ENCODE measurements around the gene ZNF653.
"Not testable (repeated sequence)": the region's sequence is repeated elsewhere in the genome, so short reads cannot be mapped to it uniquely, and the experiment has no call there.

Gene ZNF653

DNA sequence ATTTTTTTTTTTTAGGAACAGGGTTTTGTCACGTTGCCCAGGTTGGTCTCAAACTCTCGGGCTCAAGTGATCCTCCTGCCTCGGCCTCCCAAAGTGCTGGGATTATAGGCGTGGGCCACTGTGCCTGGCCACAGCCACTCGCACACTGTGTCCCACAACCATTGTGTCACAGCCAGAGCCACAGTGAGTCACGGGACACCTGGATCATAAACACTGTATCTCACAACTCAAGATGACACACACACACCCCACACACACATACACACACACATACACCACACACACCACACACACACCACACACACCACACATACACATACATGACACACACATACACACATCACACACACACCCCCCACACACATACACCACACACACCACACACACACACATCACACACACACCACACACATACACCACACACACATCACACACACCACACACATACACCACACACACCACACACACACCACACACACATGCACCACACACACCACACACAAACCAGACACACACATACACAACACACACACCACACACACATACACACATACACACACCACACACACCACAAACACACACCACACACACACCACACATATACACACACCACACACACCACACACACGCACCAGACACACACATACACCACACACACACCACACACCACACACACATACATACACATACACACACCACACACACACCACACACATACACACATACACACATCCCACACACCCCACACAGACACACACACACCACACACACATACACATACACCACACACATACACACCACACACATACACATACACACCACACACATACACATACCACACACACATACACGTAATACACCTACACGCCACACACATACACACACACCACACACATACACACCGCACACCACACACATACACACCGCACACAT, 41.0 kb downstream of the ZNF653 start:
- Histone ChIP-seq H3K27ac (ENCODE audit: insufficient read depth, low read depth, low read length, poor library complexity, severe bottlenecking) (no peak overlapping the region), H3K4me1 (ENCODE audit: control insufficient read depth, insufficient read depth, low read length) (peaks cover 3% of the 10 kb centered on the region), H3K4me3 (ENCODE audit: insufficient read depth, low read depth, low read length) (no peak overlapping the region), H3K27me3 (ENCODE audit: control insufficient read depth, insufficient read depth, low read length, poor library complexity, severe bottlenecking) (no peaks in the 10 kb centered on the region), H3K9me3 (ENCODE audit: control insufficient read depth, low read length) (no peaks in the 10 kb centered on the region), H3K36me3 (ENCODE audit: control insufficient read depth, insufficient read depth, low read length) (no peaks in the 10 kb centered on the region)
- 86% methylated on average over 11 of the region's 11 CpGs for whole genome bisulfite sequencing, 2 experiments

DNA sequence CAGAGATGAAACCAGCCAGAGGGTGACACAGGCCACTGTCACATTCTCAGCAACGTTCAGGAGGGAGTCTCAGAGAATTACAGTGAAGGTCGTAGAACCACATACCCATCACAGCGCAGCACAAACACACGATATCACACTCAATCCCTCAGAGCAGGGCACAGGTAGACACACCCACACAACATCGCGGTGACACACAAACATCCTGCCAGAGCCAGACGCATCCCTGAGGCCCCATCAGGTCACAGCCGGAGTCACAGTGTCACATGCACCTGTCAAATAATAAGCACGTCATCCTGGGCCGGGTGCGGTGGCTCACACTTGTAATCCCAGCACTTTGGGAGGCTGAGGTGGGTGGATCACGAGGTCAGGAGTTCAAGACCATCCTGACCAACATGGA, 42.2 kb downstream of the ZNF653 start:
- WGBS, 2 experiments, result 86 to 87% methylated on average over 12 of the region's 12 CpGs
- Histone ChIP-seq H3K4me3 (ENCODE audit: insufficient read depth, low read depth, low read length) (no peak overlapping the region), H3K27me3 (ENCODE audit: control insufficient read depth, insufficient read depth, low read length, poor library complexity, severe bottlenecking) (no peaks in the 10 kb centered on the region), H3K4me1 (ENCODE audit: control insufficient read depth, insufficient read depth, low read length) (peaks cover 3% of the 10 kb centered on the region), H3K36me3 (ENCODE audit: control insufficient read depth, insufficient read depth, low read length) (no peaks in the 10 kb centered on the region), H3K9me3 (ENCODE audit: control insufficient read depth, low read length) (no peaks in the 10 kb centered on the region), H3K27ac (ENCODE audit: insufficient read depth, low read depth, low read length, poor library complexity, severe bottlenecking) (no peak overlapping the region)

DNA sequence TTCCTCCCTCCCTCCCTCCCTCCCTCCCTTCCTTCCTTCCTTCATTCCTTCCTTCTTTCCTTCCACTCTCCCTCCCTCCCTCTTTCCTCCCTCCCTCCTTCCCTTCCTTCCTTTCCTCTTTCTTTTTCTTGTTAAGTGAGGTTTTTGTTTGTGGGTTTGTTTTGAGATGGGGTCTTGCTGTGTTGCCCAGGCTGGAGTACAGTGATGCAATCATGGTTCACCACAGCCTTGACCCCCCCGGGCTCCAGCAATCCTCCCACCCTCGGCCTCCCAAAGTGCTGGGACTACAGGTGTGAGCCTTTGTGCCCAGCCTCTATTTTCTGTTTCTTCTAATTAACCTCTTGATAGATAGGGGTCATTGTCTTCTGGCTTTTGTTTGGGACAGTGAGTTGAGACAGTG, 44.2 kb downstream of the ZNF653 start:
- no peak overlapping the region for H3K27ac ChIP-seq (ENCODE audit: insufficient read depth, low read depth, low read length, poor library complexity, severe bottlenecking)
- 83 to 84% methylated on average over 2 of the region's 2 CpGs for WGBS, 2 experiments
- no peaks in the 10 kb centered on the region for H3K36me3 ChIP-seq (ENCODE audit: control insufficient read depth, insufficient read depth, low read length)
- no peak overlapping the region for H3K4me3 ChIP-seq (ENCODE audit: insufficient read depth, low read depth, low read length)
- peaks cover 3% of the 10 kb centered on the region for H3K4me1 ChIP-seq (ENCODE audit: control insufficient read depth, insufficient read depth, low read length)
- H3K27me3 ChIP-seq (ENCODE audit: control insufficient read depth, insufficient read depth, low read length, poor library complexity, severe bottlenecking), result no peaks in the 10 kb centered on the region
- no peaks in the 10 kb centered on the region for H3K9me3 ChIP-seq (ENCODE audit: control insufficient read depth, low read length)

DNA sequence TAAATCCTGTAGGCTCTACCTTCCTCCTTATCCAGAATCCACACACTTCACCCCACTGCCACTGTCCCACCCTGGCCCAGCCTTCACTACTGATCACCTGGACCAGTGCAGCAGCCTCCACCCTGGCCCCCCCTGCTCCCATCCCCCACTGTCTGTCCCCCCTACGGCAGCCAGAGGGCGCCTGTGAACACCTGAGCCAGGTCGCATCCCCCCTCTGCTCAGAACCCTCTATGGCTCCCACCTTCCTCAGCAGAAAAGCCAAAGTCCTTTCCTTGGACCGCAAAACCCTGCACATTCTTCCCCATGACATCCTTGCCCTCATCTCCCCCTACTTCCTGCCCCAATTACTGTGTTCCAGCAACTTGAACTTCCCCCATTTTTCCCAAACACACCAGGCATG, 45.4 kb downstream of the ZNF653 start:
- H3K4me3 ChIP-seq (ENCODE audit: insufficient read depth, low read depth, low read length), result no peak overlapping the region
- H3K4me1 ChIP-seq (ENCODE audit: control insufficient read depth, insufficient read depth, low read length), result no peaks in the 10 kb centered on the region
- WGBS, 2 experiments, result 60 to 63% methylated on average over 4 of the region's 4 CpGs
- H3K27me3 ChIP-seq (ENCODE audit: control insufficient read depth, insufficient read depth, low read length, poor library complexity, severe bottlenecking), result no peaks in the 10 kb centered on the region
- no peaks in the 10 kb centered on the region for H3K9me3 ChIP-seq (ENCODE audit: control insufficient read depth, low read length)
- no peak overlapping the region for H3K27ac ChIP-seq (ENCODE audit: insufficient read depth, low read depth, low read length, poor library complexity, severe bottlenecking)
- H3K36me3 ChIP-seq (ENCODE audit: control insufficient read depth, insufficient read depth, low read length), result no peaks in the 10 kb centered on the region

DNA sequence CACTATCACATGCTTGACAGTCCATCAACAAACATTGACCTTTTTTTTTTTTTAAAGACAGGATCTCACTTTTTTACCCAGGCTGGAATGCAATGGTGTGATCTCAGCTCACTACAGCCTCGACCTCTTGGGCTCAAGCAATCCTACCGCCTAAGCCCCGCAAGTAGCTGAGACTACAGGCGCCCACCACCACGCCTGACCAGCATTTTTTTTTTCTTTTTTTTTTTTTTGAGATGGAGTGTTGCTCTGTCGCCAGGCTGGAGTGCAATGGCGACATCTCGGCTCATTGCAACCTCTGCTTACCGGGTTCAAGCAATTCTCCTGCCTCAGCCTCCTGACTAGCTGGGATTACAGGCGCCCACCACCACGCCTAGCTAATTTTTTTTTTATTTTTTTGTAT, 46.7 kb downstream of the ZNF653 start:
- not testable (repeated sequence) for H3K9me3 ChIP-seq (ENCODE audit: control insufficient read depth, low read length); H3K36me3 ChIP-seq (ENCODE audit: control insufficient read depth, insufficient read depth, low read length); H3K4me1 ChIP-seq (ENCODE audit: control insufficient read depth, insufficient read depth, low read length); H3K27me3 ChIP-seq (ENCODE audit: control insufficient read depth, insufficient read depth, low read length, poor library complexity, severe bottlenecking); H3K27ac ChIP-seq (ENCODE audit: insufficient read depth, low read depth, low read length, poor library complexity, severe bottlenecking); H3K4me3 ChIP-seq (ENCODE audit: insufficient read depth, low read depth, low read length)
- WGBS, 2 experiments, result 89 to 94% methylated on average over 11 of the region's 11 CpGs

DNA sequence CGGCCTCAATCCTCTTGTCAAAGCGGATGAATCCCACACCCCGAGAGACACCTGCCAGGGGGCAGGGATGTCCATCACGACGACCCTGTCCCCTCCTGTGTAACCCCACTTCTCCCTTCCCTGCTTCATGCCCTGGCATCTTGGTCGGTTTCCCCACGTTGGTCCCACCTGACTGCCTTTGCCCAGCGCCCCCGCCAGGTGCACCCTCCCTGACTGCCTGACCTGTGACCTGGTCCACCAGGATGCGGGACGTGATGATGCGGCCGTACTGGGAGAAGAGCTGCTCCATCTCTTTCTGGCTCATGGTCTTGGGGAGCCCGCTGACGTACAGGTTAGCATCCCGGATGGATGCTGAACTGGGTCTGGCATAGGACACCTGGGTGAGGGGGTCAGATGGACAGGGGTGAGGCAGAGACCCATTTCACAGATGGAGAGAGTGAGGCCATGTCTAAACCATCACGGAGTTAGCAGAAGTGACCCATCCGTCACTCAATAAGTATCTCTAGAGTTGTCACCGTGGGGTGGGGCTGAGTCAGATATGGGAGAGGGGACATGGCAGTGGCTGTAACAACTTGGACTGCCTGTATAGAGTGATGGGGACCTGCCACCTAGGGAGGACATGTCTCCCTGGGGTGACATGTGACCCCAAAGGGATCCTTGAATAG, 47.3 kb downstream of the ZNF653 start:
- H3K4me3 ChIP-seq (ENCODE audit: insufficient read depth, low read depth, low read length), result no peak overlapping the region
- WGBS, 2 experiments, result 90 to 91% methylated on average over 19 of the region's 19 CpGs
- H3K36me3 ChIP-seq (ENCODE audit: control insufficient read depth, insufficient read depth, low read length), result no peaks in the 10 kb centered on the region

DNA sequence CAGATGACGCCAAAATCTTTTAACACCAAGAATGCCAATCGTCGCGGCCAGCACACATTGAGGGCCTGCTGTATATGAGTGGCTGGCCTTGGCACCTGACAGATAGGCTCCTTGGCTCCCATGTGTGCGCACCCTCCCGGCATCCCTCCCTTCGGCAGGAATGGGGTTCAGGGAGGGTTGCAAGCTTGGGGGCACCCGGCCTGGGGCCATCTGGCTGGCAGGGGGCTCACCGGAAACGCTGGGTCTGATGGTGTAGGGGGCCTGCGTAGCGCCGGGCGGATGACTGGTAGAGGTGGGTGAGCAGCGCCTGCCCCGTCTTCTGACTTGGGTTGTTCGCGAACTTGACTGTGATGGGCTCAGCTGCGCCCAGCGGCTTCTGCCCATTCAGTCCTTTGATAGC, 47.8 kb downstream of the ZNF653 start:
- no peak overlapping the region for H3K27ac ChIP-seq (ENCODE audit: insufficient read depth, low read depth, low read length, poor library complexity, severe bottlenecking)
- H3K4me3 ChIP-seq (ENCODE audit: insufficient read depth, low read depth, low read length), result no peak overlapping the region
- H3K4me1 ChIP-seq (ENCODE audit: control insufficient read depth, insufficient read depth, low read length), result no peaks in the 10 kb centered on the region
- no peaks in the 10 kb centered on the region for H3K27me3 ChIP-seq (ENCODE audit: control insufficient read depth, insufficient read depth, low read length, poor library complexity, severe bottlenecking)
- H3K36me3 ChIP-seq (ENCODE audit: control insufficient read depth, insufficient read depth, low read length), result no peaks in the 10 kb centered on the region
- WGBS, 2 experiments, result 91 to 93% methylated on average over 20 of the region's 20 CpGs
- H3K9me3 ChIP-seq (ENCODE audit: control insufficient read depth, low read length), result no peaks in the 10 kb centered on the region

More for the DNA sequence above, 47.3 kb downstream of the ZNF653 start:
- Histone ChIP-seq H3K9me3 (ENCODE audit: control insufficient read depth, low read length) (no peaks in the 10 kb centered on the region), H3K27me3 (ENCODE audit: control insufficient read depth, insufficient read depth, low read length, poor library complexity, severe bottlenecking) (no peaks in the 10 kb centered on the region), H3K27ac (ENCODE audit: insufficient read depth, low read depth, low read length, poor library complexity, severe bottlenecking) (no peak overlapping the region), H3K4me1 (ENCODE audit: control insufficient read depth, insufficient read depth, low read length) (no peaks in the 10 kb centered on the region)

DNA sequence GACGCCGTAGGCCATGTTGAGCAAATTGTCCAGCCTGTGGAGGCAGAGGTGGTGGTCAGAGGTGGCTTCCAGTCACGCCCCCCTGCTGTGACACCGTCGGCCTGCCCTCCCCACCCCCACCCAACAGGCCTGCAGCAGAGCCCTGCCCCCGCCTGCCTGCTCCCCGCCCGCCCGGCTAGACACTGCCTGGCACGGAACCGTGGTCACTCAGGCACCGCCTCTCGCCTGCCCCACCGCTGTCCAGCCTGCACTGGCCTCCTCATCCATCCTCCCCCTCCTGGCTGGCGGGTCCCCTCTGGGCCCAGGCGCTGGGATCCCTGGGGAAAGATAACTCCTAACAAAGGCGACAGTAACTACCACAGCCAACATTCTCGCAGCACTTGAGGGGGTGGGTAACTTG, 48.5 kb downstream of the ZNF653 start:
- H3K9me3 ChIP-seq (ENCODE audit: control insufficient read depth, low read length), result no peaks in the 10 kb centered on the region
- no peak overlapping the region for H3K4me3 ChIP-seq (ENCODE audit: insufficient read depth, low read depth, low read length)
- no peaks in the 10 kb centered on the region for H3K36me3 ChIP-seq (ENCODE audit: control insufficient read depth, insufficient read depth, low read length)
- peaks cover 4% of the 10 kb centered on the region for H3K4me1 ChIP-seq (ENCODE audit: control insufficient read depth, insufficient read depth, low read length)
- WGBS, 2 experiments, result 51 to 52% methylated on average over 18 of the region's 18 CpGs
- H3K27ac ChIP-seq (ENCODE audit: insufficient read depth, low read depth, low read length, poor library complexity, severe bottlenecking), result no peak overlapping the region
- no peaks in the 10 kb centered on the region for H3K27me3 ChIP-seq (ENCODE audit: control insufficient read depth, insufficient read depth, low read length, poor library complexity, severe bottlenecking)

DNA sequence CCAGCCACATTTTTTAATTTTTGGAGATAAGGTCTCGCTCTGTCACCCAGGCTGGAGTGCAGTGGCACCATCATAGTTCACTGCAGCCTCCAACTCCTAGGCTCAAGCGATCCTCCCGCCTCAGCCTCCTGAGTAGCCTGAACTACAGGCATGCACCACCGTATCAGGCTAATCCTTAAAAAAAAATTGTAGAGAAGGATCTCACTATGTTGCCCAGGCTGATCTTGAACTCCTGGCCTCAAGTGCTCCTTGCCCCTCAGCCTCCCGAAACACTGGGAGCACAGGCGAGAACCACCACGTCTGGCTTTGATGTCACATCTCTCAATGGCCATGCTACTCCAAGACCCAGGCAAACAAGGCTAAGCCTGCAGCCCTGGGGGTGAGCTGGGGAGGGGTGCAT, 49.0 kb downstream of the ZNF653 start:
- Histone ChIP-seq H3K27me3 (ENCODE audit: control insufficient read depth, insufficient read depth, low read length, poor library complexity, severe bottlenecking) (no peaks in the 10 kb centered on the region), H3K27ac (ENCODE audit: insufficient read depth, low read depth, low read length, poor library complexity, severe bottlenecking) (no peak overlapping the region), H3K4me1 (ENCODE audit: control insufficient read depth, insufficient read depth, low read length) (peaks cover 8% of the 10 kb centered on the region), H3K36me3 (ENCODE audit: control insufficient read depth, insufficient read depth, low read length) (no peaks in the 10 kb centered on the region), H3K9me3 (ENCODE audit: control insufficient read depth, low read length) (no peaks in the 10 kb centered on the region), H3K4me3 (ENCODE audit: insufficient read depth, low read depth, low read length) (no peak overlapping the region)
- 85% methylated on average over 7 of the region's 7 CpGs for WGBS, 2 experiments

DNA sequence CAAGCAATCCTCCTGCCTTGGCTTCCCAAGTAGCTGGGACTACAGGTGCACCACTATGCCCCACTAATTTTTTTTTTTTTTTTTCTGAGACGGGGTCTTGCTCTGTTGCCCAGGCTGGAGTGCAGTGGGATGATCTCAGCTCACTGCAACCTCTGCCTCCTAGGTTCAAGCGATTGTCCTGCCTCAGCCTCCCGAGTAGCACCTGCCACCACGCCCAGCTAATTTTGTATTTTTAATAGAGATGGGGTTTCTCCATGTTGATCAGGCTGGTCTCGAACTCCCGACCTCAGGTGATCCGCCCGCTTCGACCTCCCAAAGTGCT, 50.4 kb downstream of the ZNF653 start:
- not testable (repeated sequence) for H3K9me3 ChIP-seq (ENCODE audit: control insufficient read depth, low read length); H3K27me3 ChIP-seq (ENCODE audit: control insufficient read depth, insufficient read depth, low read length, poor library complexity, severe bottlenecking); H3K36me3 ChIP-seq (ENCODE audit: control insufficient read depth, insufficient read depth, low read length); H3K27ac ChIP-seq (ENCODE audit: insufficient read depth, low read depth, low read length, poor library complexity, severe bottlenecking); H3K4me3 ChIP-seq (ENCODE audit: insufficient read depth, low read depth, low read length)
- peaks cover 22% of the 10 kb centered on the region for H3K4me1 ChIP-seq (ENCODE audit: control insufficient read depth, insufficient read depth, low read length)
- WGBS, 2 experiments, result 94 to 96% methylated on average over 9 of the region's 9 CpGs

All from ectodermal cell (in vitro differentiated cells).